Neuron (in vitro differentiated cells): Measurements from ENCODE around the gene STX3.
"Not testable (repeated sequence)": the region's sequence is repeated elsewhere in the genome, so short reads cannot be mapped to it uniquely, and the experiment has no call there.

Experiments used
- H2AFZ ChIP-seq: one replicate; pipeline ENCODE4 v1.6.1; 2013; ENCODE audit warnings: low read depth, mild to moderate bottlenecking, inconsistent platforms, low read length, moderate library complexity
- H3K27me3 ChIP-seq: one replicate; pipeline ENCODE4 v1.6.1; 2013; ENCODE audit warnings: low read length; ENCODE audit not compliant: insufficient read depth
- H3K36me3 ChIP-seq: one replicate; pipeline ENCODE4 v1.6.1; 2013; ENCODE audit warnings: low read length; ENCODE audit not compliant: insufficient read depth
- H3K4me1 ChIP-seq: one replicate; pipeline ENCODE4 v1.6.1; 2013; ENCODE audit warnings: low read length; ENCODE audit not compliant: insufficient read depth
- H3K4me3 ChIP-seq: 2 replicates; pipeline ENCODE4 v1.5.1; 2013; ENCODE audit warnings: mild to moderate bottlenecking, low read length, moderate library complexity
- H3K9me3 ChIP-seq: one replicate; pipeline ENCODE4 v1.6.1; 2013; ENCODE audit warnings: low read length

STX3 gene

GRCh38 chr11:59807047-59807610 is 52.0 kb downstream of the STX3 start:
- Histone ChIP-seq H2AFZ (no peak overlapping the region), H3K27me3 (no peaks in the 10 kb centered on the region), H3K4me3 (no peak overlapping the region), H3K36me3 (peaks cover 28% of the 10 kb centered on the region), H3K4me1 (peaks cover 6% of the 10 kb centered on the region), H3K9me3 (no peaks in the 10 kb centered on the region)

GRCh38 chr11:59810189-59810910 is 55.2 kb downstream of the STX3 start, which contains the start of gene MRPL16:
TSS of gene MRPL16 (minus strand) at chr11:59810778. CDS start at chr11:59810658, 120 bp downstream.
- Histone ChIP-seq H3K27me3 (no peaks in the 10 kb centered on the region), H2AFZ (peak within 1 kb of the TSS; percentile 98), H3K9me3 (no peaks in the 10 kb centered on the region), H3K36me3 (peaks cover 28% of the 10 kb centered on the region), H3K4me3 (peak within 1 kb of the TSS; percentile 77), H3K4me1 (peaks cover 6% of the 10 kb centered on the region)

GRCh38 chr11:59810911-59811259 is 55.7 kb downstream of the STX3 start:
- Histone ChIP-seq H3K27me3 (no peaks in the 10 kb centered on the region), H3K4me1 (peaks cover 6% of the 10 kb centered on the region), H2AFZ (peak overlapping the region; percentile 98), H3K36me3 (peaks cover 23% of the 10 kb centered on the region), H3K4me3 (peak overlapping the region; percentile 77), H3K9me3 (no peaks in the 10 kb centered on the region)

- Histone ChIP-seq H3K4me1 (peaks cover 6% of the 10 kb centered on the region), H3K36me3 (peaks cover 11% of the 10 kb centered on the region), H3K9me3 (no peaks in the 10 kb centered on the region), H3K27me3 (peaks cover 6% of the 10 kb centered on the region), H2AFZ (no peak overlapping the region), H3K4me3 (no peak overlapping the region)
These were observed 57.0 kb downstream of the STX3 start for GRCh38 chr11:59812220-59812619.

- peaks cover 6% of the 10 kb centered on the region for H3K36me3 ChIP-seq
These were observed 58.2 kb downstream of the STX3 start for GRCh38 chr11:59813364-59813763.

GRCh38 chr11:59814021-59814420 is 58.8 kb downstream of the STX3 start:
- peaks cover 2% of the 10 kb centered on the region for H3K36me3 ChIP-seq
- H3K9me3 ChIP-seq: no peaks in the 10 kb centered on the region
- peaks cover 6% of the 10 kb centered on the region for H3K4me1 ChIP-seq
- no peak overlapping the region for H2AFZ ChIP-seq
- H3K27me3 ChIP-seq: peaks cover 9% of the 10 kb centered on the region
- H3K4me3 ChIP-seq: no peak overlapping the region

More at GRCh38 chr11:59813364-59813763, 58.2 kb downstream of the STX3 start:
- peaks cover 6% of the 10 kb centered on the region for H3K4me1 ChIP-seq
- H3K27me3 ChIP-seq: peaks cover 6% of the 10 kb centered on the region
- H3K4me3 ChIP-seq: no peak overlapping the region
- H2AFZ ChIP-seq: no peak overlapping the region
- no peaks in the 10 kb centered on the region for H3K9me3 ChIP-seq

GRCh38 chr11:59815754-59816153 is 60.6 kb downstream of the STX3 start:
- no peaks in the 10 kb centered on the region for H3K36me3 ChIP-seq
- H3K9me3 ChIP-seq: no peaks in the 10 kb centered on the region
- H3K4me1 ChIP-seq: no peaks in the 10 kb centered on the region
- no peak overlapping the region for H2AFZ ChIP-seq
- no peak overlapping the region for H3K4me3 ChIP-seq
- peaks cover 15% of the 10 kb centered on the region for H3K27me3 ChIP-seq

- not testable (repeated sequence) for H3K36me3 ChIP-seq, H3K4me1 ChIP-seq, H3K4me3 ChIP-seq, H3K9me3 ChIP-seq, H2AFZ ChIP-seq
- H3K27me3 ChIP-seq: peaks cover 15% of the 10 kb centered on the region
These were observed 61.3 kb downstream of the STX3 start for GRCh38 chr11:59816434-59816833.

- H3K27me3 ChIP-seq: peaks cover 15% of the 10 kb centered on the region
- H2AFZ ChIP-seq: no peak overlapping the region
- H3K9me3 ChIP-seq: no peaks in the 10 kb centered on the region
- H3K4me3 ChIP-seq: no peak overlapping the region
- H3K4me1 ChIP-seq: no peaks in the 10 kb centered on the region
- H3K36me3 ChIP-seq: no peaks in the 10 kb centered on the region
These were observed 63.4 kb downstream of the STX3 start for GRCh38 chr11:59818572-59818971.

GRCh38 chr11:59822989-59823566 is 67.9 kb downstream of the STX3 start:
- H3K9me3 ChIP-seq: no peaks in the 10 kb centered on the region
- H3K4me3 ChIP-seq: no peak overlapping the region
- H2AFZ ChIP-seq: no peak overlapping the region
- no peaks in the 10 kb centered on the region for H3K4me1 ChIP-seq
- H3K27me3 ChIP-seq: peaks cover 9% of the 10 kb centered on the region
- H3K36me3 ChIP-seq: no peaks in the 10 kb centered on the region

GRCh38 chr11:59829358-59829757 is 74.2 kb downstream of the STX3 start:
- no peaks in the 10 kb centered on the region for H3K4me1 ChIP-seq
- H3K4me3 ChIP-seq: no peak overlapping the region
- no peaks in the 10 kb centered on the region for H3K27me3 ChIP-seq
- no peak overlapping the region for H2AFZ ChIP-seq
- no peaks in the 10 kb centered on the region for H3K36me3 ChIP-seq
- no peaks in the 10 kb centered on the region for H3K9me3 ChIP-seq

- Histone ChIP-seq H3K36me3 (no peaks in the 10 kb centered on the region), H3K4me3 (no peak overlapping the region), H3K9me3 (no peaks in the 10 kb centered on the region), H3K27me3 (peaks cover 2% of the 10 kb centered on the region), H3K4me1 (no peaks in the 10 kb centered on the region), H2AFZ (no peak overlapping the region)
These were observed 78.4 kb downstream of the STX3 start for GRCh38 chr11:59833602-59834001.

- Histone ChIP-seq H3K9me3 (no peaks in the 10 kb centered on the region), H2AFZ (no peak overlapping the region), H3K4me1 (no peaks in the 10 kb centered on the region), H3K36me3 (no peaks in the 10 kb centered on the region), H3K4me3 (no peak overlapping the region), H3K27me3 (peaks cover 2% of the 10 kb centered on the region)
These were observed 84.4 kb downstream of the STX3 start for GRCh38 chr11:59839615-59840014.
